ENCODE measurements around the gene CYP27A1.

The CYP27A1 gene

GRCh38 chr2:218746960-218747359, 35.0 kb upstream of the CYP27A1 start:
- DNase-seq (ENCODE audit: low read depth), result no peak
- no peak overlapping the region for H3K4me3 ChIP-seq (ENCODE audit: low read depth, low read length)
- TF ChIP-seq MYC (IDR thresholded peaks at IDR 0.05; ENCODE audit: low read depth, low read length), result no peak
- TF ChIP-seq, protein P1, sequence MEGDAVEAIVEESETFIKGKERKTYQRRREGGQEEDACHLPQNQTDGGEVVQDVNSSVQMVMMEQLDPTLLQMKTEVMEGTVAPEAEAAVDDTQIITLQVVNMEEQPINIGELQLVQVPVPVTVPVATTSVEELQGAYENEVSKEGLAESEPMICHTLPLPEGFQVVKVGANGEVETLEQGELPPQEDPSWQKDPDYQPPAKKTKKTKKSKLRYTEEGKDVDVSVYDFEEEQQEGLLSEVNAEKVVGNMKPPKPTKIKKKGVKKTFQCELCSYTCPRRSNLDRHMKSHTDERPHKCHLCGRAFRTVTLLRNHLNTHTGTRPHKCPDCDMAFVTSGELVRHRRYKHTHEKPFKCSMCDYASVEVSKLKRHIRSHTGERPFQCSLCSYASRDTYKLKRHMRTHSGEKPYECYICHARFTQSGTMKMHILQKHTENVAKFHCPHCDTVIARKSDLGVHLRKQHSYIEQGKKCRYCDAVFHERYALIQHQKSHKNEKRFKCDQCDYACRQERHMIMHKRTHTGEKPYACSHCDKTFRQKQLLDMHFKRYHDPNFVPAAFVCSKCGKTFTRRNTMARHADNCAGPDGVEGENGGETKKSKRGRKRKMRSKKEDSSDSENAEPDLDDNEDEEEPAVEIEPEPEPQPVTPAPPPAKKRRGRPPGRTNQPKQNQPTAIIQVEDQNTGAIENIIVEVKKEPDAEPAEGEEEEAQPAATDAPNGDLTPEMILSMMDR (IDR thresholded peaks at IDR 0.05; ENCODE audit: low read depth, low read length), result no peak
- TF ChIP-seq MAX (IDR thresholded peaks at IDR 0.05; ENCODE audit: low read depth, low read length), result no peak
- TF ChIP-seq POLR2A (IDR thresholded peaks at IDR 0.05; ENCODE audit: extremely low read depth, insufficient read length), result no peak

DNA sequence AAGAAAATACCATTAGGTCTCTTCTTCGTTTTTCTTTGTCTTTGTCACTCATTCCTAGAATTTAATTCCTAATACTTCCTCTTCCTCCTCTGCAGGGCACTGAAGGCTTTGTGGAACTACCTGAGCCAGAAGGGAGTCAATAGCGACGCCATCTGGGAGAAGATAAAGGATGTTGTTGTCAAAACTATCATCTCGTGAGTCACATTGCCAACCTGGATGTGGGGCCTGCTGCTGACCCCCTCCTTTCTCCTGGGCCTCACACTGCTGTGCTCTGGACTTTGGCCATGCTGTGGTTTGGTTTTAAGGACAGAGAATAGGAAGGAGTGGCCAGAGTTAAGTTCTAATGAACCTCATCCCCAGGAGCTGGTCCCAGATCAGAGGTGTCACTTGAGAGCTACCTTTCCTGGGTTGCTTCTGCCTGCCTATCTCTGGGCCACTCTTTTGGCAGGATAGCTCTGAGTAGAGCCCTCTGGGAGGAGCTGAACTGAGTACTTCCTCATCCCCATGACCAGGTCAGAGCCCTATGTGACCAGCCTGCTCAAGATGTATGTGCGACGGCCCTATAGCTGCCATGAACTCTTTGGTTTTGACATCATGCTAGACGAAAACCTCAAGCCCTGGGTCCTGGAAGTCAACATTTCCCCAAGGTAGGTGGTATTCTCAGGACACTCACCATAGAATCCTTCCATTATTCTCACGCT, 33.1 kb upstream of the CYP27A1 start:
- H3K4me3 ChIP-seq (ENCODE audit: low read depth, low read length), result no peak overlapping the region
- TF ChIP-seq MAX (IDR thresholded peaks at IDR 0.05; ENCODE audit: low read depth, low read length), result no peak
- TF ChIP-seq POLR2A (IDR thresholded peaks at IDR 0.05; ENCODE audit: extremely low read depth, insufficient read length), result no peak
- TF ChIP-seq MYC (IDR thresholded peaks at IDR 0.05; ENCODE audit: low read depth, low read length), result no peak
- TF ChIP-seq, protein P1 (IDR thresholded peaks at IDR 0.05; ENCODE audit: low read depth, low read length), result no peak

GRCh38 chr2:218754201-218754600, 27.7 kb upstream of the CYP27A1 start:
- no peak overlapping the region for H3K4me3 ChIP-seq (ENCODE audit: low read depth, low read length)
- no peak for DNase-seq (ENCODE audit: low read depth)
- TF ChIP-seq, protein P1 (IDR thresholded peaks at IDR 0.05; ENCODE audit: low read depth, low read length), result no peak
- TF ChIP-seq MAX (IDR thresholded peaks at IDR 0.05; ENCODE audit: low read depth, low read length) (no peak), MYC (IDR thresholded peaks at IDR 0.05; ENCODE audit: low read depth, low read length) (no peak), POLR2A (IDR thresholded peaks at IDR 0.05; ENCODE audit: extremely low read depth, insufficient read length) (no peak)

More for the DNA sequence above, 33.1 kb upstream of the CYP27A1 start:
- DNase-seq (ENCODE audit: low read depth), result no peak

GRCh38 chr2:218754781-218755180, 27.2 kb upstream of the CYP27A1 start:
- no peak for TF ChIP-seq POLR2A (IDR thresholded peaks at IDR 0.05; ENCODE audit: extremely low read depth, insufficient read length)
- no peak for TF ChIP-seq MYC (IDR thresholded peaks at IDR 0.05; ENCODE audit: low read depth, low read length)
- no peak for TF ChIP-seq MAX (IDR thresholded peaks at IDR 0.05; ENCODE audit: low read depth, low read length)
- TF ChIP-seq, protein P1 (IDR thresholded peaks at IDR 0.05; ENCODE audit: low read depth, low read length), result no peak

DNA sequence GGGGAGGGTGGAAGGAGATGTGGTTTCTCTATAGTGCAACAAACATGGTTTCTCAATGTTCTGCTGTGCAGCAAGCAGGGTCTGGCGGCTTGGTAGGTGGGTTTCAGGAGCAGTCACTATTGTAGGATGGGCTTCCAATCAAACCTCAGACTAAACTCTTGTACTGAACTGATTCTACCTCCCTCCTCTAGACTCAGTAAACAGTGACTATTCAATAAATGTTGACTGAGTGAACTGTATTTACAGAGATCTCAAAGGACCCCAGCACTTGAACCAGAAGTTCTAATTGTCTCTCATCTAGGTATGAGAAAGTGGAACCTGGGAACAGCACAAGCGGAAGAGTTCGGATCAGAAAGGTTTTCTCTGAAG, 26.8 kb upstream of the CYP27A1 start:
- TF ChIP-seq, protein P1 (IDR thresholded peaks at IDR 0.05; ENCODE audit: low read depth, low read length), result no peak
- no peak for DNase-seq (ENCODE audit: low read depth)
- no peak overlapping the region for H3K4me3 ChIP-seq (ENCODE audit: low read depth, low read length)

More at GRCh38 chr2:218754781-218755180, 27.2 kb upstream of the CYP27A1 start:
- DNase-seq (ENCODE audit: low read depth), result no peak
- no peak overlapping the region for H3K4me3 ChIP-seq (ENCODE audit: low read depth, low read length)

Measured in NB4 (cell line).